PFSK-1 (cell line): ENCODE results near the gene BRI3BP.

Experiments used
- FOXP2 ChIP-seq: optimal IDR thresholded peaks from 2 replicates; pipeline ENCODE3; 2011; ENCODE audit warnings: borderline replicate concordance, control low read depth, inconsistent platforms; ENCODE audit not compliant: insufficient read depth; ENCODE audit errors: extremely low read length, extremely low read depth
- POLR2AphosphoS5 ChIP-seq: IDR thresholded peaks from 2 replicates; pipeline ENCODE4 v1.6.1; 2012; ENCODE audit warnings: low read depth, mild to moderate bottlenecking, control low read depth, low read length, moderate library complexity
- REST ChIP-seq, 2 experiments: IDR thresholded peaks; 2 replicates each; pipeline versions ENCODE4 v1.6.1 to v1.8.0; 2011 to 2012; ENCODE audit warnings: low read depth in 2 of 2, low read length in 2 of 2, control low read depth in 1 of 2, inconsistent platforms in 1 of 2, mild to moderate bottlenecking in 1 of 2, moderate library complexity in 1 of 2; ENCODE audit not compliant: insufficient read depth in 1 of 2
- SIN3A ChIP-seq: IDR thresholded peaks from 2 replicates; pipeline ENCODE4 v1.6.1; 2012; ENCODE audit warnings: mild to moderate bottlenecking, low read length, moderate library complexity, borderline replicate concordance; ENCODE audit not compliant: insufficient read depth
- TAF1 ChIP-seq: IDR thresholded peaks from 2 replicates; pipeline ENCODE4 v1.6.1; 2012; ENCODE audit warnings: low read length, control low read depth, borderline replicate concordance; ENCODE audit not compliant: insufficient read depth

BRI3BP gene

DNA sequence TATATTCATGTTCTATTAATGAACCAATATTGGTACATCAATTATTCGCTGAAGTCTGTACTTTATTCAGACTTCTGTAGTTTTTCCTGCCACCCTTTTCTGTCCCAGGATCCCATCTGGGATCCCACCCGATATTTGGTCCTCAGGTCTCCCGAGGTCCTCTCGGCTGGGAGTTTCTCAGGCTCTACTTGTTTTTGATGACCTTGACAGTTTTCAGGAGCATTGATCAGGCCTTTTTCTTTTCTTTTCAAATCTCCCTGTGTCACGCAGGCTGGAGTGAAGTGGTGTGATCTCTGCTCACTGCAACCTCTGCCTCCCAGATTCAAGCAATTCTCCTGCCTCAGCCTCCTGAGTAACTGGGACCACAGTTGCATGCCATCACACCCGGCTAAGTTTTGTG is 11.2 kb downstream of the BRI3BP start:
- no peak for TF ChIP-seq SIN3A
- no peak for TF ChIP-seq REST (IDR thresholded peaks at IDR 0.05; ENCODE audit: insufficient read depth in 1 of 2, low read depth in 2 of 2, low read length in 2 of 2)
- no peak for TF ChIP-seq FOXP2
- TF ChIP-seq POLR2AphosphoS5, result no peak
- TF ChIP-seq TAF1, result no peak

DNA sequence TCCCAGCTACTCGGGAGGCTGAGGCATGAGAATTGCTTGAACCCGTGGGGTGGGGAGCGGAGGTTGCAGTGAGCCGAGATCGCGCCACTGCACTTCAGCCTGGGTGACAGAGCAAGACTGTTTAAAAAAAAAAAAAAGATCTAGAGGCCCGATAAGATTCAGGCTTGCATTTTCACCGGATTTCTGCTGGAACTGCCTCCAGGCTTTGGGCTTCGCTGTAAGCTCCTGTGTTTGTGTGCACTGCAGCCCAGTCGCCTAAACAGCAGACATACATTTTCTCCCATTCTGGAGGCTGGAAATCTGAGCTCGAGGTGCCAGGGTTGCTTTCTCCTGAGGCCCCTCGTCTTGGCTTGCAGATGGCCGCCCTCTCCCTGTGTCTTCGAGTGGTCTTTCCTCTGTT is 12.2 kb downstream of the BRI3BP start:
- TF ChIP-seq REST (IDR thresholded peaks at IDR 0.05; ENCODE audit: insufficient read depth in 1 of 2, low read depth in 2 of 2, low read length in 2 of 2) (no peak), SIN3A (no peak), TAF1 (no peak), FOXP2 (no peak), POLR2AphosphoS5 (no peak)

- no peak for TF ChIP-seq TAF1
- no peak for TF ChIP-seq POLR2AphosphoS5
- no peak for TF ChIP-seq SIN3A
- no peak for TF ChIP-seq REST (IDR thresholded peaks at IDR 0.05; ENCODE audit: insufficient read depth in 1 of 2, low read depth in 2 of 2, low read length in 2 of 2)
- no peak for TF ChIP-seq FOXP2
These were observed 12.9 kb downstream of the BRI3BP start for GRCh38 chr12:125006365-125006764.

- TF ChIP-seq SIN3A (no peak), REST (IDR thresholded peaks at IDR 0.05; ENCODE audit: insufficient read depth in 1 of 2, low read depth in 2 of 2, low read length in 2 of 2) (no peak), POLR2AphosphoS5 (no peak), TAF1 (no peak), FOXP2 (no peak)
These were observed 20.5 kb downstream of the BRI3BP start for GRCh38 chr12:125013816-125014442.
